ENCODE results near the gene GPR152. TPM values are rescaled to one million over a fixed set of nuclear protein-coding genes. Genes with fewer than 3 reads are reported as not detected.
A peak's percentile ranks its signal among the peaks of the same experiment; 100 is the strongest.
"Not testable (repeated sequence)": the region's sequence is repeated elsewhere in the genome, so short reads cannot be mapped to it uniquely, and the experiment has no call there.

The GPR152 gene
- polyA plus RNA-seq, 2 of the 4 experiments (the other 2 are of a cell fraction) = not detected

DNA sequence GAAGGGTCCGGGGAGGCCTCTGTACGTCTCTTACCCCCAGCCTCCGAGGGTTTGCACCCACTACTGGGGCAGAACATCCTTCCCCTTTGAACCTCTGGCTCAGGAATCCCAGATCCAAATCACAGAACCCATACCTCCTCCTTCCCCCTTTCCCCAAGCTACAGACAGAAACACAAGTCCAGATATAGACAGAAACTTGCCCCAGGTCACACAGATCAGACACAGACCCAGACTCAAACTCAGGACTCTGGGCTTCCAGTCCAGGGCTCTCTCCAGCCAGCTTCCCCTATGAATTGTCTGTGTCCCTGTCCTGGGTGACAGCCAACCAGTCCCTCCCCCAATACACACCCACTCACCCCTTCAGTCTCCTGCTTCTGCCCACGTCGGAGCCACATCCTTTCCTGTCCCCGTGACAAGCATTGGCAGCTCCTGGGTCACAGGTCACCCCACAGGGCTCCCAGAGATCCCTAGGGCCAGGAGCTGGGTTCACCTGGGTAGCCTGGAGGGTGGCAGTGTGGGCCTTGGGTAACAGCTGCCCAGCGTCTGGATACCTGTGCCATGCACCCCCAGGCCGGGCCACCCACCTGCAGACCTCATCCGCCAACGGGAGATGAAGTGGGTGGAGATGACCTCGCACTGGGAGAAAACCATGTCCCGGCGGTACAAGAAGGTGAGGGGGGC is 47.9 kb downstream of the GPR152 start (continued):
- TF ChIP-seq, protein P1, sequence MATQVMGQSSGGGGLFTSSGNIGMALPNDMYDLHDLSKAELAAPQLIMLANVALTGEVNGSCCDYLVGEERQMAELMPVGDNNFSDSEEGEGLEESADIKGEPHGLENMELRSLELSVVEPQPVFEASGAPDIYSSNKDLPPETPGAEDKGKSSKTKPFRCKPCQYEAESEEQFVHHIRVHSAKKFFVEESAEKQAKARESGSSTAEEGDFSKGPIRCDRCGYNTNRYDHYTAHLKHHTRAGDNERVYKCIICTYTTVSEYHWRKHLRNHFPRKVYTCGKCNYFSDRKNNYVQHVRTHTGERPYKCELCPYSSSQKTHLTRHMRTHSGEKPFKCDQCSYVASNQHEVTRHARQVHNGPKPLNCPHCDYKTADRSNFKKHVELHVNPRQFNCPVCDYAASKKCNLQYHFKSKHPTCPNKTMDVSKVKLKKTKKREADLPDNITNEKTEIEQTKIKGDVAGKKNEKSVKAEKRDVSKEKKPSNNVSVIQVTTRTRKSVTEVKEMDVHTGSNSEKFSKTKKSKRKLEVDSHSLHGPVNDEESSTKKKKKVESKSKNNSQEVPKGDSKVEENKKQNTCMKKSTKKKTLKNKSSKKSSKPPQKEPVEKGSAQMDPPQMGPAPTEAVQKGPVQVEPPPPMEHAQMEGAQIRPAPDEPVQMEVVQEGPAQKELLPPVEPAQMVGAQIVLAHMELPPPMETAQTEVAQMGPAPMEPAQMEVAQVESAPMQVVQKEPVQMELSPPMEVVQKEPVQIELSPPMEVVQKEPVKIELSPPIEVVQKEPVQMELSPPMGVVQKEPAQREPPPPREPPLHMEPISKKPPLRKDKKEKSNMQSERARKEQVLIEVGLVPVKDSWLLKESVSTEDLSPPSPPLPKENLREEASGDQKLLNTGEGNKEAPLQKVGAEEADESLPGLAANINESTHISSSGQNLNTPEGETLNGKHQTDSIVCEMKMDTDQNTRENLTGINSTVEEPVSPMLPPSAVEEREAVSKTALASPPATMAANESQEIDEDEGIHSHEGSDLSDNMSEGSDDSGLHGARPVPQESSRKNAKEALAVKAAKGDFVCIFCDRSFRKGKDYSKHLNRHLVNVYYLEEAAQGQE (IDR thresholded peaks at IDR 0.05) = no peak
- TF ChIP-seq NFE2L2 (conservative IDR thresholded peaks at IDR 0.05; ENCODE audit: low read length) = no peak
- no peak for TF ChIP-seq ZFP36 (IDR thresholded peaks at IDR 0.05; ENCODE audit: borderline replicate concordance, partially characterized antibody)
- TF ChIP-seq FOXS1 (CRISPR knock-in tag; IDR thresholded peaks at IDR 0.05) = no peak
- no peak for TF ChIP-seq CEBPB (IDR thresholded peaks at IDR 0.05)

DNA sequence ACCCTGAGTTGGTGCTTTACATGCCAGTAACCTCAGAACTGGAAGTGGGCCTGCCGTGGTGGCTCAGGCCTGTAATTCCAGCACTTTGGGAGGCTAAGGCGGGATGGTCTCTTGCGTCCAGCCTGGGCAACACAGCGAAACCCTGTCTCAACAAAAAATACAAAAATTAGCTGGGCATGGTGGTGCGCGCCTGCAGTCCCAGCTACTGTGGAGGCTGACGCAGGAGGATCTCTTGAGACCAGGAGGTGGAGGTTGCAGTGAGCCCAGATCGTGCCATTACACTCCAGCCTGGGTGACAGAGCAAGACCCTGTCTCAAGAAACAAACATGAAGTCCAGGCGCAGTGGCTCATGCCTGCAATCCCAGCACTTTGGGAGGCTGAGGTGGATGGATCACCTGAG is 49.4 kb downstream of the GPR152 start:
- not testable (repeated sequence) for H3K4me2 ChIP-seq; FAIRE-seq; DNase-seq (ENCODE audit: low read depth in 1 of 2, low spot score in 1 of 2); H3K27ac ChIP-seq; ATAC-seq; H3K4me3 ChIP-seq; H3K9me3 ChIP-seq
- POLR2A ChIA-PET = interaction anchor here (2.2 kb wide), 1 partner anchor 66 kb away, joined by 14 read pairs; the partner anchor contains the start of gene TMEM134
- 94% methylated on average over 9 of the region's 9 CpGs for WGBS (ENCODE audit: missing lambda C conversion rate)
- peaks cover 15% of the 10 kb centered on the region for H3K4me1 ChIP-seq
- CTCF ChIA-PET = interaction anchor here (3.1 to 46.2 kb wide), 5 partner anchors 10 to 45 kb away, joined by 18 to 1913 read pairs (median 36); partner anchors contain the start of genes CARNS1, CLCF1, POLD4 and RAD9A

DNA sequence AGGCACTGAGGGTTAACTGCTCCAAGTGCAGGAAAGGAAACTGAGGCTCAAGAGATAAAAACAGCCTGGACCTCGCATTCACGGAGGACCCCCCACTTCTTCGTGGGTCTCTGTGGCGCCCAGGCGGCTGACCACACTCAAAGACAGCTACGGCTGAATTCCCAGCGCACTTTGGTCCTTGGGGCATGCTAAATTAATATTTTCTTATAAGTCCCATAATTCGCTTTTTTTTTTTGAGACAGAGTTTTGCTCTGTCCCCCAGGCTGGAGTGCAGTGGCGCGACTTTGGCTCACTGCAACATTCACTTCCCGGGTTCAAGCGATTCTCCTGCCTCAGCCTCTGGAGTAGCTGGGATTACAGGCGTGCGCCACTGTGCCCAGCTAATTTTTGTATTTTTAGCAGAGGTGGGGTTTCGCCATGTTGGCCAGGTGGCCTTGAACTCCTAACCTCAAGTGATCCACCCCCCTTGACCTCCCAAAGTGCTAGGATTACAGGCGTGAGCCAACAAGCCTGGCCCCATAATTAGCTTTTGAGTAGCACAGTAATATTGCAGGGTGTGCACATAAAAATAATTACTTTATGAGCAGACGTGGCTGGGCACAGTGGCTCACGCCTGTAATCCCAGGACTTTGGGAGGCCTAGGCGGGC is 50.2 kb downstream of the GPR152 start:
- peak overlapping the region; percentile 89 to 98 for H3K27ac ChIP-seq
- peak overlapping the region; percentile 74 for H3K4me2 ChIP-seq
- DNase-seq (ENCODE audit: low read depth in 1 of 2, low spot score in 1 of 2); ATAC-seq; FAIRE-seq; H3K9me3 ChIP-seq: not testable (repeated sequence)
- WGBS (ENCODE audit: missing lambda C conversion rate) = 69% methylated on average over 19 of the region's 19 CpGs
- POLR2A ChIA-PET = interaction anchor here (0.5 to 2.2 kb wide), 22 partner anchors 10 to 181 kb away, joined by 3 to 21 read pairs (median 4); partner anchors contain the start of genes GSTP1, PITPNM1, POLD4 and PTPRCAP
- CTCF ChIA-PET = interaction anchor here (0.7 to 46.2 kb wide), 21 partner anchors 11 to 212 kb away, joined by 3 to 1913 read pairs (median 6); partner anchors contain the start of genes CARNS1, CLCF1, GPR152 and POLD4
- peaks cover 15% of the 10 kb centered on the region for H3K4me1 ChIP-seq
- H3K4me3 ChIP-seq = peak overlapping the region; percentile 14; the same call in 1 of the 3 replicates

DNA sequence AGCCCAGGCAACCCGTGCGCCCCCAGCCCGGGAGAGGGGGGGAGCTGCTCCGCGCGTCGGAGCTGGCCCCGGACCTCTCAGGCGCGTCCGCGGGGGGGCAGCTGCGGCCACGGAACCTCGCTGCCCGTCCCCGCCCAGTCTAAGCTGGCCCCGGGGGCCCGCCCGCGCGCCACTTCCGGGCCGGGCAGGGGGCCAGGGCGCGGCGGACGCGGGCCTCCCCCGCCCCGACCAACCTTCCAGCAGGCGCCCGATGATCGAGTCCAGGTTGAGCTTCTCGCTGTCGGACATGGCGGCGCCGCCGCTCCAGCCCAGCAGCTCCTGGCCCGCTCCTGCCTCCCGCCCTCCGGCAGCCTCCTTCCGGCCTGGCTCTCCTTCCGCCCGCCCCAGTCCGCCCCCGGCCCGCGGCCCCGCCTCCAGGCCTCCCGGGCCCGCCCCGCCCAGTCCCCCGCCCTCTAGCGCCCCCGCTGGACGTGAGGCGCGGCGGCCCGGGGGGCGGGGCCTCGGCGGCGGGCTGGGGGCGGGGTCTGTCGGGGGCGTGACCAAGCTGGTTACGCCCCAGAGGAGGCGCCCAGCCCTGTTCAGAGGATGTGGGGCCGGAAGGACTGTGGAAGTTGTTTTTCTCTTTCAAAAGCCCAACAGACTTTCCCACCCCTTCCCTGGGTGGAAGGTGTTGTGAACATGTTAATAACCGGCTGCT is 50.9 kb downstream of the GPR152 start, which contains the start of gene PPP1CA:
Gene PPP1CA, minus strand, starts transcription at position 364 of the 697 bp plus-strand sequence. Its CDS starts 76 bp downstream, at position 288.
- Histone ChIP-seq H3K4me2 (peak within 1 kb of the TSS; percentile 93), H3K9me3 (no peaks in the 10 kb centered on the region), H3K27ac (peak within 1 kb of the TSS; percentile 89 to 98), H3K4me3 (peak within 1 kb of the TSS; percentile 80), H3K4me1 (peaks cover 15% of the 10 kb centered on the region)
- DNase-seq (ENCODE audit: low read depth in 1 of 2, low spot score in 1 of 2) = peak; percentile 87 to 89
- CTCF ChIA-PET = interaction anchor here (0.6 to 46.2 kb wide), 32 partner anchors 12 to 397 kb away, joined by 3 to 1913 read pairs (median 4); partner anchors contain the start of genes CARNS1, CLCF1, GPR152 and POLD4
- 2% methylated on average over 7 of the region's 73 CpGs for WGBS (ENCODE audit: missing lambda C conversion rate)
- POLR2A ChIA-PET = interaction anchor here (0.5 to 2.2 kb wide), 25 partner anchors 10 to 182 kb away, joined by 3 to 21 read pairs (median 4); partner anchors contain the start of genes AIP, GSTP1, PITPNM1 and POLD4
- peak; percentile 84 to 87 for ATAC-seq
- FAIRE-seq = no peak
- TF ChIP-seq CBX2 (IDR thresholded peaks at IDR 0.05; ENCODE audit: borderline replicate concordance, low read depth) (no peak), CEBPB (IDR thresholded peaks at IDR 0.05) (no peak), KDM1A (IDR thresholded peaks at IDR 0.05; ENCODE audit: low read depth) (no peak), NPAS2 (CRISPR knock-in tag; IDR thresholded peaks at IDR 0.05; ENCODE audit: borderline replicate concordance) (no peak), GATA3 (IDR thresholded peaks at IDR 0.05; ENCODE audit: borderline replicate concordance) (no peak), MAFK (IDR thresholded peaks at IDR 0.05; ENCODE audit: partially characterized antibody) (no peak), RFX5 (IDR thresholded peaks at IDR 0.05) (no peak), JUN (IDR thresholded peaks at IDR 0.05) (peak; percentile 85 to 92), BHLHE40 (IDR thresholded peaks at IDR 0.05; ENCODE audit: low read depth, low read length) (no peak), PHF8 (IDR thresholded peaks at IDR 0.05; ENCODE audit: borderline replicate concordance, low read depth) (peak; percentile 47; the same call in 1 of the 2 replicates), KDM5A (IDR thresholded peaks at IDR 0.05) (no peak), JUNB (IDR thresholded peaks at IDR 0.05) (no peak)
- TF ChIP-seq, protein P2, sequence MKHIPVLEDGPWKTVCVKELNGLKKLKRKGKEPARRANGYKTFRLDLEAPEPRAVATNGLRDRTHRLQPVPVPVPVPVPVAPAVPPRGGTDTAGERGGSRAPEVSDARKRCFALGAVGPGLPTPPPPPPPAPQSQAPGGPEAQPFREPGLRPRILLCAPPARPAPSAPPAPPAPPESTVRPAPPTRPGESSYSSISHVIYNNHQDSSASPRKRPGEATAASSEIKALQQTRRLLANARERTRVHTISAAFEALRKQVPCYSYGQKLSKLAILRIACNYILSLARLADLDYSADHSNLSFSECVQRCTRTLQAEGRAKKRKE (CRISPR knock-in tag; IDR thresholded peaks at IDR 0.05; ENCODE audit: low read depth) = no peak
- TF ChIP-seq, protein P3, sequence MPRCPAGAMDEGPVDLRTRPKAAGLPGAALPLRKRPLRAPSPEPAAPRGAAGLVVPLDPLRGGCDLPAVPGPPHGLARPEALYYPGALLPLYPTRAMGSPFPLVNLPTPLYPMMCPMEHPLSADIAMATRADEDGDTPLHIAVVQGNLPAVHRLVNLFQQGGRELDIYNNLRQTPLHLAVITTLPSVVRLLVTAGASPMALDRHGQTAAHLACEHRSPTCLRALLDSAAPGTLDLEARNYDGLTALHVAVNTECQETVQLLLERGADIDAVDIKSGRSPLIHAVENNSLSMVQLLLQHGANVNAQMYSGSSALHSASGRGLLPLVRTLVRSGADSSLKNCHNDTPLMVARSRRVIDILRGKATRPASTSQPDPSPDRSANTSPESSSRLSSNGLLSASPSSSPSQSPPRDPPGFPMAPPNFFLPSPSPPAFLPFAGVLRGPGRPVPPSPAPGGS (IDR thresholded peaks at IDR 0.05) = peak; percentile 85; the same call in 2 of the 3 replicates

Data from A549 (cell line).